Neural cell (in vitro differentiated cells): Measurements from ENCODE around the gene SKIDA1. TPM values are rescaled to one million over a fixed set of nuclear protein-coding genes. Genes with fewer than 3 reads are reported as not detected.

Experiments used
- H2AFZ ChIP-seq: fragments of 200-600, 300-800 bp; sonication (generic), shearing (Covaris generic); 2 replicates; pipeline ENCODE4 v1.6.0; 2014; ENCODE audit warnings: low read depth, mild to moderate bottlenecking, antibody characterized with exemption, low read length, moderate library complexity
- H3F3A ChIP-seq: fragments of 200-600 bp; shearing (Covaris generic); 2 replicates; pipeline ENCODE4 v1.6.1; 2016; ENCODE audit warnings: mild to moderate bottlenecking, moderate library complexity, mixed read lengths, antibody characterized with exemption, low read length; ENCODE audit not compliant: insufficient read depth, poor library complexity, severe bottlenecking
- H3K27ac ChIP-seq: fragments of 200-600, 300-800 bp; sonication (generic), shearing (Covaris generic); 2 replicates; pipeline ENCODE4 v1.5.1; 2014; ENCODE audit warnings: mild to moderate bottlenecking, low read length, moderate library complexity
- H3K27me3 ChIP-seq: fragments of 300-800, 200-600 bp; sonication (generic), shearing (Covaris generic); 2 replicates; pipeline ENCODE4 v1.6.0; 2014; ENCODE audit warnings: mild to moderate bottlenecking, low read depth, low read length, moderate library complexity; ENCODE audit not compliant: insufficient read depth
- H3K36me3 ChIP-seq: fragments of 300-800, 200-600 bp; sonication (generic), shearing (Covaris generic); 2 replicates; pipeline ENCODE4 v1.5.1; 2014; ENCODE audit warnings: mild to moderate bottlenecking, antibody characterized with exemption, low read length, moderate library complexity; ENCODE audit not compliant: insufficient read depth
- H3K4me2 ChIP-seq: fragments of 300-800, 200-600 bp; sonication (generic), shearing (Covaris generic); 2 replicates; pipeline ENCODE4 v1.6.0; 2014; ENCODE audit warnings: mild to moderate bottlenecking, low read length
- H3K4me3 ChIP-seq: fragments of 300-800, 200-600 bp; sonication (generic), shearing (Covaris generic); 2 replicates; pipeline ENCODE4 v1.5.1; 2014; ENCODE audit warnings: mild to moderate bottlenecking, low read length, moderate library complexity
- H3K79me2 ChIP-seq: fragments of 200-600 bp; shearing (Covaris generic); replicated peaks from 2 replicates; pipeline ENCODE4 v1.6.0; 2014; ENCODE audit warnings: mild to moderate bottlenecking, low read length, moderate library complexity; ENCODE audit not compliant: insufficient read depth
- H3K9ac ChIP-seq: fragments of 300-800, 200-600 bp; sonication (generic), shearing (Covaris generic); 2 replicates; pipeline ENCODE4 v1.6.1; 2016; ENCODE audit warnings: mild to moderate bottlenecking, low read length, mixed read lengths
- H3K9me2 ChIP-seq: fragments of 200-600 bp; shearing (Covaris generic); 2 replicates; pipeline ENCODE4 v1.6.1; 2016; ENCODE audit warnings: mild to moderate bottlenecking, low read length, mixed read lengths; ENCODE audit not compliant: insufficient read depth
- H3K9me3 ChIP-seq: fragments of 200-600, 300-800 bp; sonication (generic), shearing (Covaris generic); 2 replicates; pipeline ENCODE4 v1.6.1; 2016; ENCODE audit warnings: mild to moderate bottlenecking, mixed run types, low read length, moderate library complexity, mixed read lengths
- H4K20me1 ChIP-seq: fragments of 200-600 bp; shearing (Covaris generic); 2 replicates; pipeline ENCODE4 v1.6.1; 2016; ENCODE audit warnings: mild to moderate bottlenecking, mixed run types; ENCODE audit not compliant: insufficient read depth
- EP300 ChIP-seq: fragments of 450-650 bp; conservative IDR thresholded peaks from 2 replicates; pipeline ENCODE4 v1.6.1; 2014; ENCODE audit warnings: antibody characterized with exemption, mild to moderate bottlenecking, moderate library complexity; ENCODE audit not compliant: poor library complexity, severe bottlenecking
- EZH2 ChIP-seq: fragments of 200-600, 300-800 bp; shearing (Covaris generic), sonication (generic); IDR thresholded peaks from 2 replicates; pipeline ENCODE4 v1.6.1; 2014; ENCODE audit warnings: antibody characterized with exemption, low read length, borderline replicate concordance, mild to moderate bottlenecking; ENCODE audit not compliant: insufficient read depth, poor library complexity, severe bottlenecking
- MXI1 ChIP-seq: fragments of 450-650 bp; conservative IDR thresholded peaks from 2 replicates; pipeline ENCODE4 v1.6.1; 2014; ENCODE audit warnings: antibody characterized with exemption, mild to moderate bottlenecking; ENCODE audit not compliant: poor library complexity, severe bottlenecking
- POLR2AphosphoS5 ChIP-seq: IDR thresholded peaks from 2 replicates; pipeline ENCODE4 v1.6.1; 2012
- RAD21 ChIP-seq: fragments of 450-650 bp; conservative IDR thresholded peaks from 2 replicates; pipeline ENCODE4 v1.6.1; 2014; ENCODE audit warnings: antibody characterized with exemption, mild to moderate bottlenecking, moderate library complexity
- SMC3 ChIP-seq: fragments of 450-650 bp; conservative IDR thresholded peaks from 2 replicates; pipeline ENCODE4 v1.6.1; 2014; ENCODE audit warnings: antibody characterized with exemption, mild to moderate bottlenecking, moderate library complexity; ENCODE audit not compliant: poor library complexity
- TAF1 ChIP-seq: IDR thresholded peaks from 2 replicates; pipeline ENCODE4 v1.6.1; 2012; ENCODE audit warnings: low read depth
- polyA plus RNA-seq: library from polyadenylated mRNA; depleted of rRNA; stranded (reverse); fragments of >200 nt; gene quantifications from 2 replicates; pipeline ENCODE4 v1.2.3, GENCODE V29; 2014
- TF ChIP-seq, protein P1 (sequence below): fragments of 450-650 bp; IDR thresholded peaks from 2 replicates; pipeline ENCODE4 v1.5.1; 2014; ENCODE audit warnings: antibody characterized with exemption, mild to moderate bottlenecking, moderate library complexity; ENCODE audit not compliant: poor library complexity, severe bottlenecking
- TF ChIP-seq, protein P2 (sequence below): IDR thresholded peaks from 2 replicates; pipeline ENCODE4 v1.6.1; 2012; ENCODE audit warnings: borderline replicate concordance

SKIDA1 gene
- polyA plus RNA-seq, 1 donor from 2014 or later = 3.7 TPM

DNA sequence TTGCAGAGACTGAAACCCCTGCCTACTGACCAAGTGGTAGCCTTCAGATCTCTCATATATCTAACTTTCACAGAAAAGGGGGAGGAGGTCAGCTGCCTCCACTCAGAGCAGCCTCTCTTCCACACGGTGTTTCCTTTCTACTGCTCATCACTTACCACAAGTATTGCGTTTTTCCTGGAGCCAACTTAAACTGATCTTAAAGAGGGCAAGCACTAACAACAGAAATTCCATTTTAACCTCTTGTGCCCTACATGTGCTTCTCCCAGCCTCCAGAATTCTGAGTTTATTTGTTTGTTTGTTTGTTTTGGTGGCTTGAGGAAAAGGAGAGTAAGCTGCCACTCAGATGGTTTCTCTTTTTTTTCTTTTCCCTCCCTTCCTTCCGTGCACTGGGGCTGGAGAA lies 19.1 kb downstream of the SKIDA1 start:
- Histone ChIP-seq H3F3A (no peaks in the 10 kb centered on the region), H4K20me1 (no peaks in the 10 kb centered on the region), H3K36me3 (no peaks in the 10 kb centered on the region), H2AFZ (no peak overlapping the region), H3K9me3 (no peaks in the 10 kb centered on the region), H3K9me2 (no peaks in the 10 kb centered on the region), H3K27me3 (peaks cover 50% of the 10 kb centered on the region), H3K4me2 (no peak overlapping the region), H3K79me2 (peaks cover 81% of the 10 kb centered on the region), H3K9ac (no peak overlapping the region), H3K27ac (no peak overlapping the region), H3K4me3 (no peak overlapping the region)
- TF ChIP-seq TAF1 (no peak), SMC3 (no peak), EZH2 (no peak), MXI1 (no peak), POLR2AphosphoS5 (no peak), RAD21 (no peak), EP300 (no peak)
- TF ChIP-seq, protein P1, sequence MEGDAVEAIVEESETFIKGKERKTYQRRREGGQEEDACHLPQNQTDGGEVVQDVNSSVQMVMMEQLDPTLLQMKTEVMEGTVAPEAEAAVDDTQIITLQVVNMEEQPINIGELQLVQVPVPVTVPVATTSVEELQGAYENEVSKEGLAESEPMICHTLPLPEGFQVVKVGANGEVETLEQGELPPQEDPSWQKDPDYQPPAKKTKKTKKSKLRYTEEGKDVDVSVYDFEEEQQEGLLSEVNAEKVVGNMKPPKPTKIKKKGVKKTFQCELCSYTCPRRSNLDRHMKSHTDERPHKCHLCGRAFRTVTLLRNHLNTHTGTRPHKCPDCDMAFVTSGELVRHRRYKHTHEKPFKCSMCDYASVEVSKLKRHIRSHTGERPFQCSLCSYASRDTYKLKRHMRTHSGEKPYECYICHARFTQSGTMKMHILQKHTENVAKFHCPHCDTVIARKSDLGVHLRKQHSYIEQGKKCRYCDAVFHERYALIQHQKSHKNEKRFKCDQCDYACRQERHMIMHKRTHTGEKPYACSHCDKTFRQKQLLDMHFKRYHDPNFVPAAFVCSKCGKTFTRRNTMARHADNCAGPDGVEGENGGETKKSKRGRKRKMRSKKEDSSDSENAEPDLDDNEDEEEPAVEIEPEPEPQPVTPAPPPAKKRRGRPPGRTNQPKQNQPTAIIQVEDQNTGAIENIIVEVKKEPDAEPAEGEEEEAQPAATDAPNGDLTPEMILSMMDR = no peak
- TF ChIP-seq, protein P2, sequence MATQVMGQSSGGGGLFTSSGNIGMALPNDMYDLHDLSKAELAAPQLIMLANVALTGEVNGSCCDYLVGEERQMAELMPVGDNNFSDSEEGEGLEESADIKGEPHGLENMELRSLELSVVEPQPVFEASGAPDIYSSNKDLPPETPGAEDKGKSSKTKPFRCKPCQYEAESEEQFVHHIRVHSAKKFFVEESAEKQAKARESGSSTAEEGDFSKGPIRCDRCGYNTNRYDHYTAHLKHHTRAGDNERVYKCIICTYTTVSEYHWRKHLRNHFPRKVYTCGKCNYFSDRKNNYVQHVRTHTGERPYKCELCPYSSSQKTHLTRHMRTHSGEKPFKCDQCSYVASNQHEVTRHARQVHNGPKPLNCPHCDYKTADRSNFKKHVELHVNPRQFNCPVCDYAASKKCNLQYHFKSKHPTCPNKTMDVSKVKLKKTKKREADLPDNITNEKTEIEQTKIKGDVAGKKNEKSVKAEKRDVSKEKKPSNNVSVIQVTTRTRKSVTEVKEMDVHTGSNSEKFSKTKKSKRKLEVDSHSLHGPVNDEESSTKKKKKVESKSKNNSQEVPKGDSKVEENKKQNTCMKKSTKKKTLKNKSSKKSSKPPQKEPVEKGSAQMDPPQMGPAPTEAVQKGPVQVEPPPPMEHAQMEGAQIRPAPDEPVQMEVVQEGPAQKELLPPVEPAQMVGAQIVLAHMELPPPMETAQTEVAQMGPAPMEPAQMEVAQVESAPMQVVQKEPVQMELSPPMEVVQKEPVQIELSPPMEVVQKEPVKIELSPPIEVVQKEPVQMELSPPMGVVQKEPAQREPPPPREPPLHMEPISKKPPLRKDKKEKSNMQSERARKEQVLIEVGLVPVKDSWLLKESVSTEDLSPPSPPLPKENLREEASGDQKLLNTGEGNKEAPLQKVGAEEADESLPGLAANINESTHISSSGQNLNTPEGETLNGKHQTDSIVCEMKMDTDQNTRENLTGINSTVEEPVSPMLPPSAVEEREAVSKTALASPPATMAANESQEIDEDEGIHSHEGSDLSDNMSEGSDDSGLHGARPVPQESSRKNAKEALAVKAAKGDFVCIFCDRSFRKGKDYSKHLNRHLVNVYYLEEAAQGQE = no peak

DNA sequence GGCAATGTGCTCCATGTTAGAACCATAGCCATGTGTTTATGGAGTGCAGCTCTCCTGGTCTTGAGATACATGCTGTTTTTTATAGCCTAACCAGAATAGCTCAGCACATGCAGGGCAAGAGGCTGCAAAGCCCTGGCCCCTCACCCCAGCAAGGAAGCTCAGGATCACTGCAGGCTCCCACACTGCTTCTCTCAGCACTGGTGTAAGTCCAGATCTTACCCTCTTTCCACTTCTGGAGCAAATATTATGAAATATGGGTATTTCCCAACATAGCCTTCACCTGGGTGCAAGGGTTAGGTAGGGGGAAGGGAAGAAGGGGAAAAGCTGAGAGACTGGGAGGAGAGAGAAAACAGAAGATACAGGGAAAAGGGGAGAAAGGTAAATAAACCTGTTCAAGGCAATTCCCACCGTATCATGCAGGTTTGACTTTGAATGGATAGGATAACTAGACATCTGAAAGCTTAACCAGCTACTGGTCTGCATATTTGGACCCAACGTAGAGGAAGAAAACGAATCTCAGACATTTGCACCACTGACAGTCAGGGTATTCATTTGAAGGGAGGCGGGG lies 19.7 kb downstream of the SKIDA1 start:
- no peak overlapping the region for H3K4me2 ChIP-seq
- H3K9me3 ChIP-seq = no peaks in the 10 kb centered on the region
- H4K20me1 ChIP-seq = no peaks in the 10 kb centered on the region
- H3F3A ChIP-seq = no peaks in the 10 kb centered on the region
- H3K9ac ChIP-seq = no peak overlapping the region
- peaks cover 81% of the 10 kb centered on the region for H3K79me2 ChIP-seq
- no peaks in the 10 kb centered on the region for H3K36me3 ChIP-seq
- TF ChIP-seq POLR2AphosphoS5 (peak; percentile 51), TAF1 (no peak), SMC3 (no peak), EP300 (no peak)
- H3K4me3 ChIP-seq = no peak overlapping the region
- H2AFZ ChIP-seq = no peak overlapping the region
- H3K27ac ChIP-seq = no peak overlapping the region
- H3K9me2 ChIP-seq = no peaks in the 10 kb centered on the region
- peaks cover 55% of the 10 kb centered on the region for H3K27me3 ChIP-seq
